Hematopoietic multipotent progenitor cell treated with erythropoietin and hydrocortisone succinate and interleukin-3 and kit ligand, for 8 days (in vitro differentiated cells): ENCODE results near the gene MCF2L.
"Not testable (repeated sequence)": the region's sequence is repeated elsewhere in the genome, so short reads cannot be mapped to it uniquely, and the experiment has no call there.

Experiments used
- DNase-seq: peaks from one replicate; pipeline ENCODE4 v3.0.0-alpha.2; 2015

Gene MCF2L

GRCh38 chr13:113018676-113019465 is 49.9 kb downstream of the MCF2L start:
- no peak for DNase-seq

- DNase-seq: no peak
These were observed 51.5 kb downstream of the MCF2L start for GRCh38 chr13:113020323-113021080.

GRCh38 chr13:113021391-113021790 is 52.4 kb downstream of the MCF2L start:
- DNase-seq: no peak

GRCh38 chr13:113021811-113022210 is 52.8 kb downstream of the MCF2L start:
- DNase-seq: no peak

GRCh38 chr13:113022391-113022744 is 53.4 kb downstream of the MCF2L start:
- no peak for DNase-seq

- no peak for DNase-seq
These were observed 53.9 kb downstream of the MCF2L start for GRCh38 chr13:113022745-113023574.

GRCh38 chr13:113023694-113024430 is 54.8 kb downstream of the MCF2L start:
- no peak for DNase-seq

GRCh38 chr13:113024466-113024865 is 55.5 kb downstream of the MCF2L start:
- no peak for DNase-seq

- DNase-seq: no peak
These were observed 57.4 kb downstream of the MCF2L start for GRCh38 chr13:113026391-113026910.

GRCh38 chr13:113027095-113027494 is 58.1 kb downstream of the MCF2L start:
- DNase-seq: no peak

- no peak for DNase-seq
These were observed 58.6 kb downstream of the MCF2L start for GRCh38 chr13:113027566-113027965.

GRCh38 chr13:113028336-113029060 is 59.5 kb downstream of the MCF2L start:
- no peak for DNase-seq

- no peak for DNase-seq
These were observed 60.0 kb downstream of the MCF2L start for GRCh38 chr13:113029061-113029445.

GRCh38 chr13:113029487-113030258 is 60.7 kb downstream of the MCF2L start:
- DNase-seq: peak; percentile 5

- not testable (repeated sequence) for DNase-seq
These were observed 61.2 kb downstream of the MCF2L start for GRCh38 chr13:113030259-113030640.

- DNase-seq: no peak
These were observed 62.5 kb downstream of the MCF2L start for GRCh38 chr13:113031465-113031864.

GRCh38 chr13:113032291-113032690 is 63.3 kb downstream of the MCF2L start:
- no peak for DNase-seq

GRCh38 chr13:113033054-113033850 is 64.2 kb downstream of the MCF2L start:
- no peak for DNase-seq

- no peak for DNase-seq
These were observed 65.6 kb downstream of the MCF2L start for GRCh38 chr13:113034451-113035212.
